Measurements from ENCODE around the gene CIRBP. TPM values are rescaled to one million over a fixed set of nuclear protein-coding genes. Genes with fewer than 3 reads are reported as not detected.

The CIRBP gene
- total RNA-seq, 1 donor from 2014 or later = 237 TPM

DNA sequence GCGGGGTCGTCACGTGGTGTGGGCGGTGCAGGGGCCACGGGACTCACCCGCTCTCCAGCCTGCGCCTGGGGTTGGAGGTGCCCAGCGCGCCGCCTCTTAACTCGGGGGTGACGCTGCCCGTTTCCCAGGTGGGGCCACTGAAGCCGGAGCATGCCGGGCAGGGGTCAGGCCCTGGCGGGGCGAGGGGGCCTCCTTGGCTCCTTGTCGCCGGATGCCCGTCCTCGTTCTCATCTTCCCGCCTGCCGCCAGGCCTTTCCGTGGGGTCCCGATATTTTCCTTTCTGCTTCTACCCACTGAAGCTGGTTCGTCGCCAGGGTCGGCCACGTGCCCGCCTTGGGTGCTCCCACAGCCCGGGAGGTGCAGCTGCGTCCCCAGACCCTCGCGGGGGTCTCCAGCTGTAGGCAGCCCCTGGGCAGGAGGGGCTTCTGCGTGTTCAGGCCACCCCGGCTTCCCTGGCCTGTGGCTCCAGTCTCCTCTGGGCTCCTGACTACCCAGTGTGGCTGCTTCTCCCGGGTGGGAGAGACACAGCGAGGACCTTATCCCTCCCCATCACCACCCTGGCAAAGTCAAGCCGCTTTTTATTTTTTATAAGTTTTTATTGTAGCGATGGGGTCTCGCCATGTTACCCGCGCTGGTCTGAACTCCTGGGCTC is 7.0 kb downstream of the CIRBP start:
- intact Hi-C loops (cut with micrococcal nuclease) = loop anchor here (1.0 to 5.0 kb wide), 3 partner anchors 86 to 131 kb away; partner anchors contain the start of genes DAZAP1 and NDUFS7

DNA sequence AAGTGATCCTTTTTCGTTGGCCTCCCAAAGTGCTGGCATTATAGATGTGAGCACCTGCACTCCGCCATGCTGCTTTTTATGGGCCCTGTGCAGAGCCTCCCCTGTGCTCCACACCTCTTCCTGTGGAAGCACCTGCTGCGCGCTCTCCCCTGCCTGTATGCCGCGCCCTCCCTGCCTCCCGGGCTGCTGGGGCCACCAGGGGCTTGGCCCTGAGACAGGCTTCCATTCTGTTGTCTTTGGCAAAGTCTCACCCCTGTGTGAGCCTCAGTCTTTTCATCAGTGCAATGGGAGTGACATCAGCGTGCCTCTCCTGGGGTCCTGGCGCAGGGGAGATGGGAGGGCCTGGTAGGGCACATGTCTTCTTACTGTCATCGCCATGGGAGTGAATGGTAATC is 7.5 kb downstream of the CIRBP start:
- Mint-ChIP-seq H3K27ac (peak overlapping the region; percentile 92), H3K4me3 (peak overlapping the region; percentile 84), H3K4me1 (peaks cover 33% of the 10 kb centered on the region), H3K9me3 (no peaks in the 10 kb centered on the region), H3K27me3 (peaks cover under 1% of the 10 kb centered on the region), H3K36me3 (ENCODE audit: low read depth) (peaks cover 56% of the 10 kb centered on the region)
- intact Hi-C loops (cut with micrococcal nuclease) = loop anchor here (5.0 kb wide), 2 partner anchors 86 to 131 kb away; partner anchors contain the start of gene DAZAP1
- peak; percentile 78 for DNase-seq

More for the DNA sequence above, 7.0 kb downstream of the CIRBP start:
- no peaks in the 10 kb centered on the region for H3K27me3 Mint-ChIP-seq
- no peaks in the 10 kb centered on the region for H3K9me3 Mint-ChIP-seq
- no peak for DNase-seq
- H3K4me3 Mint-ChIP-seq = peak overlapping the region; percentile 84
- peak overlapping the region; percentile 92 for H3K27ac Mint-ChIP-seq
- peaks cover 38% of the 10 kb centered on the region for H3K4me1 Mint-ChIP-seq
- peaks cover 61% of the 10 kb centered on the region for H3K36me3 Mint-ChIP-seq (ENCODE audit: low read depth)

DNA sequence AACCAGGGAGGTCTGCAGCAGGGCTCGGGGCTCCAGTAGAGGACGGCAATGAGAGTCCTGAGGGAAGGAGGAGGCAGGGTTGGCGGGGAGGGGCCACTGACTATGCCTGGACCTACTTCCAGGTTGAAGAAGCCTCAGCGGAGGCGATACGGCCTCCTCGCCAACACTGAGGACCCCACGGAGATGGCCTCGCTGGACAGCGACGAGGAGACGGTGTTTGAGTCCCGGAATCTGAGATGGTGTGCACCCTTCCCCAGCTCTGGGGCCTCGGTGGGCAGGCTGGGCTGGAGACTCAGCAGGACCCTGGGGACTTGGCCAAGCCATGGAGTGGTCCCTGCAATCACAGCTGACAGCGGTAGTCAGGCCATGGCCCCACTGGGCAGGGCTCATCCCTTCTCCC is 7.9 kb downstream of the CIRBP start:
- no peak for DNase-seq
- Mint-ChIP-seq H3K27ac (peak overlapping the region; percentile 92), H3K9me3 (no peaks in the 10 kb centered on the region), H3K4me3 (peak overlapping the region; percentile 84), H3K27me3 (peaks cover 2% of the 10 kb centered on the region), H3K4me1 (peaks cover 32% of the 10 kb centered on the region), H3K36me3 (ENCODE audit: low read depth) (peaks cover 53% of the 10 kb centered on the region)
- intact Hi-C loops (cut with micrococcal nuclease) = loop anchor here (5.0 kb wide), 2 partner anchors 85 to 130 kb away; partner anchors contain the start of gene DAZAP1

GRCh38 chr19:1278074-1278473 is 8.9 kb downstream of the CIRBP start:
- no peak for DNase-seq
- Mint-ChIP-seq H3K36me3 (ENCODE audit: low read depth) (peaks cover 44% of the 10 kb centered on the region), H3K4me3 (no peak overlapping the region), H3K27me3 (peaks cover 2% of the 10 kb centered on the region), H3K4me1 (peaks cover 25% of the 10 kb centered on the region), H3K27ac (no peak overlapping the region), H3K9me3 (no peaks in the 10 kb centered on the region)
- intact Hi-C loops (cut with micrococcal nuclease) = loop anchor here (5.0 kb wide), 2 partner anchors 84 to 129 kb away; partner anchors contain the start of gene DAZAP1

GRCh38 chr19:1278713-1279660 is 9.9 kb downstream of the CIRBP start:
- Mint-ChIP-seq H3K36me3 (ENCODE audit: low read depth) (peaks cover 36% of the 10 kb centered on the region), H3K4me1 (peaks cover 18% of the 10 kb centered on the region), H3K4me3 (no peak overlapping the region), H3K27ac (no peak overlapping the region), H3K27me3 (peaks cover 4% of the 10 kb centered on the region), H3K9me3 (no peaks in the 10 kb centered on the region)
- intact Hi-C loops (cut with micrococcal nuclease) = loop anchor here (5.0 kb wide), 2 partner anchors 83 to 128 kb away; partner anchors contain the start of gene DAZAP1
- no peak for DNase-seq

- intact Hi-C loops (cut with micrococcal nuclease) = loop anchor here (5.0 kb wide), 2 partner anchors 82 to 127 kb away; partner anchors contain the start of gene DAZAP1
- Mint-ChIP-seq H3K4me3 (peak overlapping the region; percentile 34), H3K27me3 (peaks cover 12% of the 10 kb centered on the region), H3K4me1 (peaks cover 18% of the 10 kb centered on the region), H3K27ac (peak overlapping the region; percentile 51), H3K36me3 (ENCODE audit: low read depth) (peaks cover 32% of the 10 kb centered on the region), H3K9me3 (no peaks in the 10 kb centered on the region)
- DNase-seq = peak; percentile 95
Measured at GRCh38 chr19:1279782-1280341, 10.7 kb downstream of the CIRBP start.

DNA sequence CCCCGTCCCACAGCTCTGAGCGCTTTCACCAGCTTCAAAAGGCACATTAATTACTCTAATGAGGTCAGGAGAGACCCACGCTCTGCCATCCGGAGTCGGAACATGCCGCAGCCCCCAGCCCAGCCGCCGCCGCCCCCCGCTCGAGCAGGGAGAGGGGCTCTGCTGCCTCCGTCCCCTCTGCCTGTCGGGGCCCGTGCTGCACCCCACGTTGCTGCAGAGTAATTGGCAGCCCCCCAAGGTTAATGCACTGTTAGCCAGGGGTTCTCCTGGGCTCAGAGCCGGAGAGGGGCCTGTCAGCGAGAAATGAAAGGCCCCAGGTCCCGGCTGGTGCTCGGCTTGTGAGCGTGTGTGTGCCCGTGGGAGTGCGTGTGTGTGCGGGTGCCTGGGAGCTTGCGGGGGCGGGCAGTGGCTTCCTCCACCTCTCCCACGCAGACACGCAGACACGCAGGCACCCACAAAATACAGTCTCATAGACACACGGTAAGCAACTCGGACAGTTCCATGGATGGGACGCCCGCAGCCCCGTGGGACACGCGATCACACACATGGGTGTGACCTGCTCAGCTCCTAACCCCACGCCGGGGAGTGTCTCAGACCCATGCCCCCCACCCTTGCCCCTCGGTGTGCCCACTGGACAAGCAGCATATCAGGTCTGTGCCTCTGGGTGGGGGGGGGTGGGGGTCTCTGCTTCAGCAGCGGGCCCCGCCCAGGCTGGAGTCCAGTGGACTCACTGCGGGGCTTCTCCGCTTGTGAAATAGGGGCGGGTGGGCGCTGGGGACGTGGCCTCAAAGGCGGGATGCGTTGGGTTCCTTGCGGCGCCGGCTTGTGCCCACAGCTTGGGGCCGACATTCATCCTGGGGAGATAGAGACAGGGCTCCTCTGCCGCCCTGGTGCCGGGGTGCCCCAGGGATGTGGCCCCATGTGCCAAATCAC is 11.8 kb downstream of the CIRBP start:
- peaks cover 30% of the 10 kb centered on the region for H3K36me3 Mint-ChIP-seq (ENCODE audit: low read depth)
- peaks cover 17% of the 10 kb centered on the region for H3K27me3 Mint-ChIP-seq
- H3K27ac Mint-ChIP-seq = no peak overlapping the region
- H3K4me3 Mint-ChIP-seq = no peak overlapping the region
- intact Hi-C loops (cut with micrococcal nuclease) = no loop called here
- H3K9me3 Mint-ChIP-seq = no peaks in the 10 kb centered on the region
- no peak for DNase-seq
- peaks cover 18% of the 10 kb centered on the region for H3K4me1 Mint-ChIP-seq

DNA sequence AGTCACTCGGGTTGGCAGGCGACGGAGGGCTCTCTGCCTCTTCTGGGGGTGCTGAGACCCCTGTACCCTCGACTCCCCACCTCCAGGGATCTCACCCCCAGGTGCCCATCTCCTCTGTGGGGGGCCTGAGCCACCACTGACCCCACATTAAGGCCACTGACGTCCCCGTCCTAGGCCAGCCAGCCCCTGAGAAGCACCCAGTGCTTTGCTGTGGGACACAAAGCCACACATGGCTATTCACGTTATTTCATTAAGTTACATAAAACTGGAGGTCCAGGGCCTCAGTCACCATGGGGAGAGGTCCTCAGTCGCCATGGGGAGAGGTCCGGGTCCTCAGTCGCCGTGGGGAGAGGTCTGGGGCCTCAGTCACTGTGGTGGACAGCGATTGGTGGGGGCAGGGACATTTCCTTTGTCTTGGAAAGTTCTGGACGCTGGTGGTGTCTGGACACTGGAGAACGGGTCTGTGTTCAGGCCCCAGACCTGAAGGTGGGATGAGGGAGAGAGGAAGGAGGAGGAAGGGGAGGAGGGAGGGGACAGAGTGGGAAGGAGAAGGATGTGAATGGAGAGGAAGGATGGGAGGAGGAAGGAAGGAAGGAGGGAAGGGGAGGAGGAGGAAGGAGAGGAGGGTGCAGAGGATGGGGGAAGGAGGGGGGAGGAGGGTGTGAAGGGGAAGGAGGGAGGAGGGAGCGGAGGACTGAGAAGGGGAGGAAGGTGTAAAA is 12.6 kb downstream of the CIRBP start:
- H3K9me3 Mint-ChIP-seq = no peaks in the 10 kb centered on the region
- peaks cover 17% of the 10 kb centered on the region for H3K4me1 Mint-ChIP-seq

GRCh38 chr19:1282588-1283206 is 13.6 kb downstream of the CIRBP start:
- no peak overlapping the region for H3K27ac Mint-ChIP-seq
- intact Hi-C loops (cut with micrococcal nuclease) = no loop called here
- peaks cover 13% of the 10 kb centered on the region for H3K4me1 Mint-ChIP-seq
- H3K36me3 Mint-ChIP-seq (ENCODE audit: low read depth) = peaks cover 23% of the 10 kb centered on the region
- peaks cover 21% of the 10 kb centered on the region for H3K27me3 Mint-ChIP-seq
- DNase-seq = no peak
- no peaks in the 10 kb centered on the region for H3K9me3 Mint-ChIP-seq
- H3K4me3 Mint-ChIP-seq = no peak overlapping the region

More for the DNA sequence above, 12.6 kb downstream of the CIRBP start:
- DNase-seq = no peak
- H3K27ac Mint-ChIP-seq = no peak overlapping the region
- peaks cover 27% of the 10 kb centered on the region for H3K36me3 Mint-ChIP-seq (ENCODE audit: low read depth)
- no peak overlapping the region for H3K4me3 Mint-ChIP-seq
- peaks cover 21% of the 10 kb centered on the region for H3K27me3 Mint-ChIP-seq
- intact Hi-C loops (cut with micrococcal nuclease) = no loop called here

DNA sequence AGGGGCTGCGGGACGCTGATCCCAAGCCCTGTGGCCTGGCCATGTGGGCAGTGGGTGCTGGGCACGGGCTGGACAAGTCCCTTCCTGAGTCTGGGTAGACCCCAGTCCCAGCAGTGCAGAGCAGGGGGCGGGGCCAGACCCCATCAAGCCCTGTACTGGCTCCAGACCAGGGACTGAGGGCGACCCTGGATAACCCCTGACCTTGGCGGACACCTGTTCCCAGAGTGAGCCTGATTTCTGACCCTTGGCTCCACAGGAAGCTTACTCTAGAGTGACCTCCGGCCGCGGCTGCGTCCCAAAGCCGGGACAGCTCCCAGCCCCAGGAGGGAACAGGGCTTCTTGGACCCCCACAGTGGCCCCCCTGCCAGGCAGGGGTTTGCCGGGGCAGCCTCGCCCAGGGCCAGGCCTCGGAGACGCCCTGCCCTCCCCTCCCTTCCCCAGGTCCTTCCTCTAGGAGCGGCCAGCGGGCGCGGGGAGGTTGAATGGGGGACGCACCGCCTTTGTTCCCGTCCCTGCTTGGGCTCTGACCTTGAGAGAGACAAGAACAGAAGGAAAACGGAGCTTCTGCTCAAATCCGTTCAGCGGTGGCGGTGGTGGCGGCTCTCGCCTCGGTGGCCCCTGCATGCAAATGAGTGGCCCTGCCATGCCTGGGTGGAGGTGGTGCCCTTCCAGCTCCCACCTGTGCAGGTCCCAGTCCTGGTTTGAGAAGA is 14.2 kb downstream of the CIRBP start:
- Mint-ChIP-seq H3K27me3 (peaks cover 24% of the 10 kb centered on the region), H3K4me1 (peaks cover 9% of the 10 kb centered on the region), H3K36me3 (ENCODE audit: low read depth) (peaks cover 19% of the 10 kb centered on the region), H3K4me3 (no peak overlapping the region), H3K27ac (no peak overlapping the region), H3K9me3 (no peaks in the 10 kb centered on the region)
- intact Hi-C loops (cut with micrococcal nuclease) = no loop called here
- no peak for DNase-seq

DNA sequence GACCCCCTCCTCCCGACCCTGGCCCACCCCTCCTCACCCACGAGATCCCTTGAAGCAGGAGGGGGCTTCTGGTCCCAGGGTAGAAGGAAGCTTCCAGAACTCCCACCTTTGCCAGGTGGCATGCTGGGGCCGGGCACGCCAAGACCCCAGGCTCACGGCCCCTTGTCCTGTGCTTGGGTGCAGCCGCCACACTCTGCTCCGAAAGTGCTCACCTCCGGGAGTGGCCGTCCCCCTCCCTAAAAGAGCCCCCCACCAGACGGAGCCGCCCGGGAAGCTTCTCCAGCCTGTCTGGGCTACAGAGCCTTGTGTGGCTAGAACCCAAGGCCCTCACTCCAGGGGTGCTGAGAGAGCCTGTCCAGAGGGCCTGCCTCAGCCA is 14.8 kb downstream of the CIRBP start:
- peaks cover 15% of the 10 kb centered on the region for H3K36me3 Mint-ChIP-seq (ENCODE audit: low read depth)
- H3K9me3 Mint-ChIP-seq = no peaks in the 10 kb centered on the region
- no peak overlapping the region for H3K27ac Mint-ChIP-seq

More for the DNA sequence above, 14.8 kb downstream of the CIRBP start:
- intact Hi-C loops (cut with micrococcal nuclease) = no loop called here
- Mint-ChIP-seq H3K27me3 (peaks cover 24% of the 10 kb centered on the region), H3K4me1 (peaks cover 9% of the 10 kb centered on the region), H3K4me3 (no peak overlapping the region)
- no peak for DNase-seq

All from activated CD4-positive, alpha-beta T cell treated with anti-CD3 and anti-CD28 coated beads, Interleukin-2, amount 10 ng/mL, durations not matched to agents 24 days and 14 days (primary cell).